Trophoblast cell (in vitro differentiated cells and primary cell): ENCODE measurements around the gene CD4.

ENCODE experiments used
- DNase-seq, 2 donors: peaks; one replicate each; pipeline ENCODE4 v3.0.0-alpha.2; 2016
- H2AFZ ChIP-seq: 2 replicates; pipeline ENCODE4 v1.6.1; 2013; ENCODE audit warnings: low read length, moderate library complexity, mild to moderate bottlenecking; ENCODE audit not compliant: insufficient read depth, poor library complexity
- H2AK5ac ChIP-seq: 2 replicates; pipeline ENCODE4 v1.6.1; 2013; ENCODE audit warnings: mild to moderate bottlenecking, low read length
- H2BK120ac ChIP-seq: 2 replicates; pipeline ENCODE4 v1.6.1; 2013; ENCODE audit warnings: low read length, mild to moderate bottlenecking, moderate library complexity; ENCODE audit not compliant: insufficient read depth, poor library complexity
- H2BK12ac ChIP-seq: 2 replicates; pipeline ENCODE4 v1.6.1; 2013; ENCODE audit warnings: mild to moderate bottlenecking, low read length, moderate library complexity
- H2BK5ac ChIP-seq: 2 replicates; pipeline ENCODE4 v1.6.1; 2013; ENCODE audit warnings: low read length, low read depth, moderate library complexity, mild to moderate bottlenecking; ENCODE audit not compliant: poor library complexity
- H3K14ac ChIP-seq: 2 replicates; pipeline ENCODE4 v1.6.1; 2013; ENCODE audit warnings: mild to moderate bottlenecking, low read length
- H3K18ac ChIP-seq: 2 replicates; pipeline ENCODE4 v1.6.1; 2013; ENCODE audit warnings: mild to moderate bottlenecking, low read length
- H3K23ac ChIP-seq: 2 replicates; pipeline ENCODE4 v1.6.1; 2013; ENCODE audit warnings: low read length
- H3K27ac ChIP-seq: 2 replicates; pipeline ENCODE4 v1.5.1; 2013; ENCODE audit warnings: low read depth, mild to moderate bottlenecking, inconsistent platforms, low read length, moderate library complexity
- H3K27me3 ChIP-seq: 2 replicates; pipeline ENCODE4 v1.6.1; 2013; ENCODE audit warnings: inconsistent platforms, mild to moderate bottlenecking, low read length, moderate library complexity; ENCODE audit not compliant: insufficient read depth
- H3K36me3 ChIP-seq, 2 experiments: 1 replicate in 1 of 2; 2 replicates in 1 of 2; pipeline ENCODE4 v1.6.1; 2013; ENCODE audit warnings: low read length in 2 of 2, mild to moderate bottlenecking in 2 of 2, moderate library complexity in 1 of 2; ENCODE audit not compliant: insufficient read depth in 2 of 2, control insufficient read depth in 1 of 2
- H3K4ac ChIP-seq: 2 replicates; pipeline ENCODE4 v1.6.1; 2013; ENCODE audit warnings: low read depth, mild to moderate bottlenecking, low read length, moderate library complexity
- H3K4me1 ChIP-seq, 2 experiments: 1 replicate in 1 of 2; 2 replicates in 1 of 2; pipeline ENCODE4 v1.6.1; 2013; ENCODE audit warnings: low read length in 2 of 2, mild to moderate bottlenecking in 2 of 2, moderate library complexity in 1 of 2; ENCODE audit not compliant: insufficient read depth in 2 of 2, control insufficient read depth in 1 of 2
- H3K4me2 ChIP-seq: 2 replicates; pipeline ENCODE4 v1.6.1; 2013; ENCODE audit warnings: inconsistent platforms, mild to moderate bottlenecking, low read length, moderate library complexity
- H3K4me3 ChIP-seq: 2 replicates; pipeline ENCODE4 v1.5.1; 2013; ENCODE audit warnings: mild to moderate bottlenecking, low read depth, low read length, inconsistent platforms
- H3K79me1 ChIP-seq: one replicate; pipeline ENCODE4 v1.6.1; 2013; ENCODE audit warnings: low read length
- H3K79me2 ChIP-seq: 2 replicates; pipeline ENCODE4 v1.6.1; 2013; ENCODE audit warnings: low read length, mild to moderate bottlenecking; ENCODE audit not compliant: control insufficient read depth, insufficient read depth, poor library complexity
- H3K9ac ChIP-seq: 2 replicates; pipeline ENCODE4 v1.6.1; 2013; ENCODE audit warnings: mild to moderate bottlenecking, low read length
- H3K9me3 ChIP-seq: 2 replicates; pipeline ENCODE4 v1.6.1; 2013; ENCODE audit warnings: low read depth, mild to moderate bottlenecking, control low read depth, inconsistent platforms, low read length; ENCODE audit not compliant: insufficient read depth
- H4K12ac ChIP-seq: 2 replicates; pipeline ENCODE4 v1.6.1; 2013; ENCODE audit warnings: low read depth, mild to moderate bottlenecking, low read length, moderate library complexity
- H4K8ac ChIP-seq: 2 replicates; pipeline ENCODE4 v1.6.1; 2013; ENCODE audit warnings: low read depth, mild to moderate bottlenecking, low read length, moderate library complexity
- H4K91ac ChIP-seq: one replicate; pipeline ENCODE4 v1.6.1; 2013; ENCODE audit warnings: low read depth, mild to moderate bottlenecking, low read length, moderate library complexity
- WGBS: extraction: QIAGEN DNeasy Blood & Tissue Kit; methylation state at CpG from one replicate; pipeline ENCODE4 v1.1.7; 2013; ENCODE audit warnings: missing lambda C conversion rate; ENCODE audit not compliant: insufficient read length, insufficient coverage; ENCODE audit errors: extremely low coverage; 5-methylcytosine and 5-hydroxymethylcytosine counted together

Gene CD4

DNA sequence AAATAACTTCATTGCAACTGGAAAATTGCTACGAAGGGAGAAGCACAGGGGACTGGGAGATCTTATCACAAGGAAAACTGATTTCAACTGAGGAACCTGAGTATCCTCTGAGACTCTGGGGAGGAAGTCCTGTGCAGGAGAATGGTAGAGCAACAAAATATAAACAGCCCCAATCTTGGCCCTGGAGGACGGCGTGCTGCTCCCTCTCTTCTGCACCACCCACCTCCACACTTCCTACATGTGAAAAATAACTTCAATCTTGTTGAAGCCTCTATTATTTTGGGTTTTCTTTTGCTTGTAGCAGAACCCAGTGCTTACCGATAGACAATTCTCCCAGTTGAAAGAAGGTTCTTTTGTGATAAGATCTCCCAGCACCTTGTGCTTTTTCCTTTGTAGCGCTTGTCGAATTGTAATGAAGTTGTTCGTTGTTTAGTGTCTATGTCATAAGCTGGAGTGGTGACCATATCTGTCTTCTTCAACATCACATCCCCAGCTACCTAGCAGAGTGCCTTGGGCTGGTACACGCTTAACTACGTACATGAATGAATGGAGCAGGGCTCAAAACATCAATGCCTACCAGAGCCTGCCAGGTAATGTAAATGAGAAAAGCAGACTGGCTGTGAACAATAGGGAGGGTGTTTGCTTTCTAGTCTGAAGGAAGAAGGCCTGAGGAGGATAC lies 2.8 kb upstream of the CD4 start:
- no peaks in the 10 kb centered on the region for H3K36me3 ChIP-seq
- no peak overlapping the region for H3K4me3 ChIP-seq
- H2BK5ac ChIP-seq: no peak overlapping the region
- H3K18ac ChIP-seq: no peak overlapping the region
- H2AK5ac ChIP-seq: no peak overlapping the region
- no peaks in the 10 kb centered on the region for H3K9me3 ChIP-seq
- H3K4me2 ChIP-seq: no peak overlapping the region
- no peak for DNase-seq
- no peak overlapping the region for H4K12ac ChIP-seq
- no peak overlapping the region for H4K8ac ChIP-seq
- H3K4me1 ChIP-seq: no peaks in the 10 kb centered on the region
- H4K91ac ChIP-seq: no peak overlapping the region
- no peaks in the 10 kb centered on the region for H3K79me1 ChIP-seq
- no peak overlapping the region for H3K9ac ChIP-seq
- WGBS: no CpG with 5 or more reads among the region's 9 CpGs
- no peaks in the 10 kb centered on the region for H3K27me3 ChIP-seq
- H3K4ac ChIP-seq: no peak overlapping the region
- no peak overlapping the region for H2BK120ac ChIP-seq
- H2AFZ ChIP-seq: no peak overlapping the region
- H3K23ac ChIP-seq: no peak overlapping the region
- H3K14ac ChIP-seq: no peak overlapping the region
- H3K27ac ChIP-seq: no peak overlapping the region
- H3K79me2 ChIP-seq: no peaks in the 10 kb centered on the region
- no peak overlapping the region for H2BK12ac ChIP-seq

DNA sequence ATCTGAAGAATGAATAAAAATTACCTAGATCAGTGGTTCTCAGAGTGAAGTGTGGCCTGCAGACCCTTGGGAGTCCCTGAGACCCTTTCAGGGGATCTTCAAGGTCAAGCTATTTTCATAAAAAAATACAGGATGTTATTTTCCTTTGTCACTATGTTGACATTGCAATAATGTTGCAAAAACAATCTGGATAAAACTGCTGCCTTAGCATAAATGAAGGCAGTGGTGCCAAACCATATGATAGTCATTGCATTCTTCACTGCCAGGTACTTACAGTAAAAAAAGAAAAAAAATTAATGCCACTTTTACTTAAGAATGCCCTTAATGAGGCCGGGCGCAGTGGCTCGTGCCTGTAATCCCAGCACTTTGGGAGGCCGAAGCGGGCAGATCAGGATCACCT lies 2.0 kb upstream of the CD4 start:
- no peak overlapping the region for H3K9ac ChIP-seq
- no peak for DNase-seq
- no peak overlapping the region for H4K12ac ChIP-seq
- no peak overlapping the region for H3K4ac ChIP-seq
- no peaks in the 10 kb centered on the region for H3K79me1 ChIP-seq
- H3K4me2 ChIP-seq: no peak overlapping the region
- H3K27me3 ChIP-seq: no peaks in the 10 kb centered on the region
- H4K91ac ChIP-seq: no peak overlapping the region
- no peak overlapping the region for H2AFZ ChIP-seq
- H2BK12ac ChIP-seq: no peak overlapping the region
- H3K4me1 ChIP-seq: no peaks in the 10 kb centered on the region
- H3K4me3 ChIP-seq: no peak overlapping the region
- WGBS: no CpG with 5 or more reads among the region's 5 CpGs
- no peaks in the 10 kb centered on the region for H3K36me3 ChIP-seq
- H3K23ac ChIP-seq: no peak overlapping the region
- H3K18ac ChIP-seq: no peak overlapping the region
- H2BK120ac ChIP-seq: no peak overlapping the region
- no peak overlapping the region for H2BK5ac ChIP-seq
- no peak overlapping the region for H3K14ac ChIP-seq
- no peak overlapping the region for H3K27ac ChIP-seq
- no peak overlapping the region for H4K8ac ChIP-seq
- H3K79me2 ChIP-seq: no peaks in the 10 kb centered on the region
- no peak overlapping the region for H2AK5ac ChIP-seq
- no peaks in the 10 kb centered on the region for H3K9me3 ChIP-seq

DNA sequence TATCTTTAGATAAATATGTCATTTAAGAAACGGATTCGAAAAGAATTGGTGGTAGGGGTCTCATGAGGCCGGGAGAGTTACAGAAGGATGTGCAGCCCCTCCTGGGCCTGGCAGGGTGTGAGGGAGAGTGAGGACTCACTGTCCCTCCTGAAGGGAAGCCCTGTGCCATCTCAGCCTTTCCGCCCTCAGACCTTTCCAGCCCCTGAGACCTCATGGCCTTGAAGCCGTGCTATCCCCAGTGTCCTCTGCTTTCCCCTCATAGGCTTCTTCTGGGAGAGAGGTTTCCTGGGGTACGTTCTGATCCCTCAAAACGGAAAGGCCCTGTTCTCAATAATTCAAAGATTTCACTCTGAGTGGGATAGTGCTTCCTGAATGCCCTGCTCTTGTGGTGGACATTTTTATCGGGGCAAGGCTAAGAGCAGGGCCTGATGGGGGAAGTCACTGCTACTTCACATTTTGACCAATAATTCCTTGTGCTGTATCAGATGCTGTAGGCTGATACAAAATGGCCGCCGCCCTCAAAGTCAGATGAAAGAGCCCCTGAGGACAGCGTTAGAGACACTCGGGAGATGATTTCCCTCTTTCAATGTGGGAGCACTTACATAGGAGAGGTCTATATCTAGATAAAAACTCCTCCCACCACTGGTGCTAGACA lies 1.3 kb downstream of the CD4 start:
- no peak for DNase-seq
- Histone ChIP-seq H3K36me3 (no peaks in the 10 kb centered on the region), H3K9ac (no peak overlapping the region)

DNA sequence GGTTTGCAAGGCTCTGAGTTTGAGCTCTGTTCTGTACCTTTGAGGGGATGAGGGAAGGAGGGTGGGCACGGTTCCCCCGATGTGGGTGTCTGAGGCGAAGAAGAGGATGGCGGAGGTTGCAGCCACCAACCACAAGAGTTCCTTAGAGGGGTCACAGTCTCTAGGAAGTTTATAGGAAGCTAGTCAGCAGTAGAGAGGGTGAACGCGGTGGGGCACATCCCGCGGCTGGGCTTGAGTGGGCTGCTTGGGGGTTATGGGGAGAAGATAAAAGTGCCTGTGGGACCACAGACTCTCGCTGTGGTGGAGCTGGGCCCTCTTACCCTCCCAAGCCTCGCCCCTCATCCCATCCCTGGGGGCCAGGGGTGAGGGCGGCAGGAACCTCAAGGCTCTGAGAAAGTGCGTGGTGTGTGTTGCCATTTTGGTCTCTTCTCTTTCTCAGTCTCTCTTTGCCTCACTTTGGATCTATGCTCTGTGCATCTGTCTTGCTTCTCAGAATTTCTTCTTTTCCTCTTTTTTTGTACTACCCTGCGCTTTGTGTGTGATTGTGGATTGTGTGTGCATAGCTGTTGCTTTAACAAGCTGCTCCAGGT lies 2.7 kb downstream of the CD4 start:
- Histone ChIP-seq H3K4me1 (no peaks in the 10 kb centered on the region), H2BK12ac (no peak overlapping the region), H3K27me3 (no peaks in the 10 kb centered on the region), H3K4me2 (no peak overlapping the region), H4K8ac (no peak overlapping the region), H3K79me2 (no peaks in the 10 kb centered on the region), H3K18ac (no peak overlapping the region), H3K79me1 (no peaks in the 10 kb centered on the region), H3K9ac (no peak overlapping the region), H2AFZ (no peak overlapping the region), H2BK5ac (no peak overlapping the region), H3K27ac (no peak overlapping the region), H3K23ac (no peak overlapping the region), H3K4ac (no peak overlapping the region), H2BK120ac (no peak overlapping the region), H4K91ac (no peak overlapping the region), H4K12ac (no peak overlapping the region), H3K9me3 (no peaks in the 10 kb centered on the region), H3K14ac (no peak overlapping the region), H2AK5ac (no peak overlapping the region), H3K36me3 (no peaks in the 10 kb centered on the region), H3K4me3 (no peak overlapping the region)
- DNase-seq: no peak
- WGBS: no CpG with 5 or more reads among the region's 13 CpGs

More for the DNA sequence above, 1.3 kb downstream of the CD4 start:
- H3K14ac ChIP-seq: no peak overlapping the region
- H3K27ac ChIP-seq: no peak overlapping the region
- no peaks in the 10 kb centered on the region for H3K79me2 ChIP-seq
- H3K23ac ChIP-seq: no peak overlapping the region
- H4K91ac ChIP-seq: no peak overlapping the region
- no peak overlapping the region for H3K4me2 ChIP-seq
- no peak overlapping the region for H2BK5ac ChIP-seq
- WGBS: no CpG with 5 or more reads among the region's 12 CpGs
- no peak overlapping the region for H2BK12ac ChIP-seq
- H3K4me3 ChIP-seq: no peak overlapping the region
- no peak overlapping the region for H2AFZ ChIP-seq
- H4K8ac ChIP-seq: no peak overlapping the region
- H2BK120ac ChIP-seq: no peak overlapping the region
- H3K18ac ChIP-seq: no peak overlapping the region
- H3K27me3 ChIP-seq: no peaks in the 10 kb centered on the region
- H3K4me1 ChIP-seq: no peaks in the 10 kb centered on the region
- H3K79me1 ChIP-seq: no peaks in the 10 kb centered on the region
- no peak overlapping the region for H2AK5ac ChIP-seq
- no peak overlapping the region for H4K12ac ChIP-seq
- no peak overlapping the region for H3K4ac ChIP-seq
- H3K9me3 ChIP-seq: no peaks in the 10 kb centered on the region
